ENCODE results near the gene PCDHAC1. TPM values are rescaled to one million over a fixed set of nuclear protein-coding genes. Genes with fewer than 3 reads are reported as not detected.

PCDHAC1 gene
- total RNA-seq, 6 donors from 2014 or later, result 3.9 to 7.6 (median 5.9) TPM

GRCh38 chr5:140882591-140882899, 43.6 kb upstream of the PCDHAC1 start:
- Histone ChIP-seq H3K9me3 (peaks cover 0 to 29% (median 16%) of the 10 kb centered on the region in 4 donors), H3K36me3 (no peaks in the 10 kb centered on the region), H3K27me3 (peaks cover 0 to 4% (median 0%) of the 10 kb centered on the region in 4 donors), H3K27ac (no peak overlapping the region), H3K4me3 (peak overlapping the region in 3 of 4 donors; percentile 30 to 43 (median 34)), H3K4me1 (no peaks in the 10 kb centered on the region)
- DNase-seq, result no peak
- peak in 1 of 2 donors; percentile 42 for ATAC-seq (ENCODE audit: low FRiP score in 2 of 2)
- TF ChIP-seq POLR2A (IDR thresholded peaks at IDR 0.05), result no peak
- peak in 2 of 6 experiments; percentile 20 to 23 for TF ChIP-seq CTCF (IDR thresholded peaks at IDR 0.05)
- no peak for TF ChIP-seq EP300 (IDR thresholded peaks at IDR 0.05)
- 15 to 32% methylated on average over 12 of the region's 12 CpGs for WGBS, 2 donors

DNA sequence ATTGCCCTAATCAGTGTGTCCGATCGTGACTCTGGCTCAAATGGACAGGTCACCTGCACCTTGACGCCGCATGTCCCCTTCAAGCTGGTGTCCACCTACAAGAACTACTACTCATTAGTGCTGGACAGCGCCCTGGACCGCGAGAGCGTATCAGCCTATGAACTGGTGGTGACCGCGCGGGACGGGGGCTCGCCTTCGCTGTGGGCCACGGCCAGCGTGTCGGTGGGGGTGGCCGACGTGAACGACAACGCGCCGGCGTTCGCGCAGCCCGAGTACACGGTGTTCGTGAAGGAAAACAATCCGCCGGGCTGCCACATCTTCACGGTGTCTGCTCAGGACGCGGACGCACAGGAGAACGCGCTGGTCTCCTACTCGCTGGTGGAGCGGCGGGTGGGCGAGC, 42.7 kb upstream of the PCDHAC1 start:
- DNase-seq (no peak), ATAC-seq (ENCODE audit: low FRiP score in 2 of 2) (no peak)
- Histone ChIP-seq H3K9me3 (peaks cover 0 to 28% (median 16%) of the 10 kb centered on the region in 4 donors), H3K36me3 (no peaks in the 10 kb centered on the region), H3K4me1 (no peaks in the 10 kb centered on the region), H3K4me3 (no peak overlapping the region), H3K27ac (no peak overlapping the region), H3K27me3 (peaks cover 0 to 4% (median 0%) of the 10 kb centered on the region in 4 donors)
- WGBS, 2 donors, result 41 to 59% methylated on average over 22 to 41 of the region's 41 CpGs
- TF ChIP-seq POLR2AphosphoS5 (IDR thresholded peaks at IDR 0.05) (no peak), POLR2A (IDR thresholded peaks at IDR 0.05) (no peak), CTCF (IDR thresholded peaks at IDR 0.05) (no peak), EP300 (IDR thresholded peaks at IDR 0.05) (no peak)

GRCh38 chr5:140883927-140884697, 42.0 kb upstream of the PCDHAC1 start:
- Histone ChIP-seq H3K9me3 (peaks cover 0 to 28% (median 16%) of the 10 kb centered on the region in 4 donors), H3K4me1 (no peaks in the 10 kb centered on the region), H3K36me3 (no peaks in the 10 kb centered on the region), H3K27ac (no peak overlapping the region), H3K4me3 (no peak overlapping the region), H3K27me3 (peaks cover 0 to 4% (median 0%) of the 10 kb centered on the region in 4 donors)
- no peak for TF ChIP-seq POLR2A (IDR thresholded peaks at IDR 0.05)
- WGBS, 2 donors, result 44 to 63% methylated on average over 39 to 53 of the region's 79 CpGs
- DNase-seq (no peak), ATAC-seq (ENCODE audit: low FRiP score in 2 of 2) (peak in 1 of 2 donors; percentile 24)

- peaks cover 0 to 3% (median 0%) of the 10 kb centered on the region in 4 donors for H3K9me3 ChIP-seq
- no peak overlapping the region for H3K27ac ChIP-seq
- no peaks in the 10 kb centered on the region for H3K27me3 ChIP-seq
- H3K4me3 ChIP-seq, result no peak overlapping the region
- no peak for TF ChIP-seq POLR2A (IDR thresholded peaks at IDR 0.05)
- no peak for TF ChIP-seq CTCF (IDR thresholded peaks at IDR 0.05)
- TF ChIP-seq POLR2AphosphoS5 (IDR thresholded peaks at IDR 0.05), result no peak
- no peak for TF ChIP-seq EP300 (IDR thresholded peaks at IDR 0.05)
- DNase-seq (no peak), ATAC-seq (ENCODE audit: low FRiP score in 2 of 2) (no peak)
- H3K4me1 ChIP-seq, result no peaks in the 10 kb centered on the region
- H3K36me3 ChIP-seq, result no peaks in the 10 kb centered on the region
- WGBS, 2 donors, result 88 to 91% methylated on average over 1 of the region's 1 CpG
These were observed 9.8 kb upstream of the PCDHAC1 start for GRCh38 chr5:140916325-140916724.

- ATAC-seq (ENCODE audit: low FRiP score in 2 of 2) (no peak), DNase-seq (no peak)
- Histone ChIP-seq H3K36me3 (no peaks in the 10 kb centered on the region), H3K27ac (no peak overlapping the region), H3K4me1 (peaks cover 3 to 20% (median 13%) of the 10 kb centered on the region in 4 donors), H3K4me3 (no peak overlapping the region), H3K9me3 (no peaks in the 10 kb centered on the region), H3K27me3 (peaks cover 0 to 5% (median 0%) of the 10 kb centered on the region in 4 donors)
- TF ChIP-seq POLR2A (IDR thresholded peaks at IDR 0.05), result no peak
- no peak for TF ChIP-seq POLR2AphosphoS5 (IDR thresholded peaks at IDR 0.05)
- no peak for TF ChIP-seq CTCF (IDR thresholded peaks at IDR 0.05)
- no peak for TF ChIP-seq EP300 (IDR thresholded peaks at IDR 0.05)
- WGBS, 2 donors, result 65 to 66% methylated on average over 4 of the region's 4 CpGs
These were observed 2.5 kb upstream of the PCDHAC1 start for GRCh38 chr5:140923601-140924000.
